OCI-LY3 (cell line): ENCODE measurements around the gene DBF4B.

Source experiments
- H2AFZ ChIP-seq: fragments of 200-600, 300-600 bp; shearing (Covaris generic); 2 replicates; pipeline ENCODE4 v1.6.0; 2014; ENCODE audit warnings: antibody characterized with exemption, low read depth, low read length
- H3K27ac ChIP-seq: fragments of 200-600, 300-600 bp; sonication (generic); 2 replicates; pipeline ENCODE4 v1.5.1; 2014; ENCODE audit warnings: mild to moderate bottlenecking, low read length, moderate library complexity, mixed read lengths
- H3K27me3 ChIP-seq: fragments of 200-600, 300-600 bp; sonication (generic); 2 replicates; pipeline ENCODE4 v1.6.1; 2014; ENCODE audit warnings: low read depth, low read length, mixed read lengths
- H3K36me3 ChIP-seq: fragments of 200-600, 300-600 bp; sonication (generic); replicated peaks from 2 replicates; pipeline ENCODE3; 2014; ENCODE audit warnings: low read depth, low read length, mixed read lengths
- H3K4me1 ChIP-seq: fragments of 300-600, 200-600 bp; sonication (generic); 2 replicates; pipeline ENCODE4 v1.6.1; 2014; ENCODE audit warnings: low read length, mixed read lengths
- H3K4me2 ChIP-seq: fragments of 200-600, 300-600 bp; sonication (generic); 2 replicates; pipeline ENCODE4 v1.6.1; 2014; ENCODE audit warnings: low read length, mixed read lengths
- H3K4me3 ChIP-seq: fragments of 300-600, 200-600 bp; sonication (generic); 2 replicates; pipeline ENCODE4 v1.5.1; 2014; ENCODE audit warnings: antibody characterized with exemption, mild to moderate bottlenecking, low read length, moderate library complexity
- H3K79me2 ChIP-seq: fragments of 300-600, 200-600 bp; shearing (Covaris generic); 2 replicates; pipeline ENCODE4 v1.6.1; 2014; ENCODE audit warnings: mild to moderate bottlenecking, low read length, mixed read lengths
- H3K9ac ChIP-seq: fragments of 300-600, 200-600 bp; shearing (Covaris generic); 2 replicates; pipeline ENCODE4 v1.6.0; 2014; ENCODE audit warnings: mild to moderate bottlenecking, low read length, moderate library complexity
- H3K9me3 ChIP-seq: fragments of 200-600, 300-600 bp; shearing (Covaris generic); 2 replicates; pipeline ENCODE4 v1.6.1; 2014; ENCODE audit warnings: low read length, mixed read lengths; ENCODE audit not compliant: insufficient read depth
- H4K20me1 ChIP-seq: fragments of 200-600, 300-600 bp; sonication (generic); 2 replicates; pipeline ENCODE4 v1.6.1; 2016; ENCODE audit warnings: low read length, mixed read lengths; ENCODE audit not compliant: insufficient read depth
- EZH2phosphoT487 ChIP-seq: fragments of 200-600 bp; shearing (Covaris generic); IDR thresholded peaks from 2 replicates; pipeline ENCODE4 v1.6.1; 2018; ENCODE audit warnings: antibody characterized with exemption, mixed run types, low read depth
- TF ChIP-seq, protein P1 (sequence below): fragments of 200-600, 300-600 bp; sonication (generic); IDR thresholded peaks from 2 replicates; pipeline ENCODE4 v1.5.1; 2014; ENCODE audit warnings: antibody characterized with exemption, low read length, low read depth

Gene DBF4B

GRCh38 chr17:44749980-44750318 is 41.5 kb downstream of the DBF4B start:
- Histone ChIP-seq H3K9ac (no peak overlapping the region), H3K4me2 (no peak overlapping the region), H3K4me3 (no peak overlapping the region), H3K36me3 (peaks cover 5% of the 10 kb centered on the region), H3K27me3 (no peaks in the 10 kb centered on the region), H4K20me1 (no peaks in the 10 kb centered on the region), H3K27ac (no peak overlapping the region), H3K9me3 (no peaks in the 10 kb centered on the region), H2AFZ (no peak overlapping the region), H3K4me1 (0 out of 2 replicates have a peak, but pooled peaks cover 3% of the 10 kb centered on the region), H3K79me2 (no peaks in the 10 kb centered on the region)
- TF ChIP-seq, protein P1, sequence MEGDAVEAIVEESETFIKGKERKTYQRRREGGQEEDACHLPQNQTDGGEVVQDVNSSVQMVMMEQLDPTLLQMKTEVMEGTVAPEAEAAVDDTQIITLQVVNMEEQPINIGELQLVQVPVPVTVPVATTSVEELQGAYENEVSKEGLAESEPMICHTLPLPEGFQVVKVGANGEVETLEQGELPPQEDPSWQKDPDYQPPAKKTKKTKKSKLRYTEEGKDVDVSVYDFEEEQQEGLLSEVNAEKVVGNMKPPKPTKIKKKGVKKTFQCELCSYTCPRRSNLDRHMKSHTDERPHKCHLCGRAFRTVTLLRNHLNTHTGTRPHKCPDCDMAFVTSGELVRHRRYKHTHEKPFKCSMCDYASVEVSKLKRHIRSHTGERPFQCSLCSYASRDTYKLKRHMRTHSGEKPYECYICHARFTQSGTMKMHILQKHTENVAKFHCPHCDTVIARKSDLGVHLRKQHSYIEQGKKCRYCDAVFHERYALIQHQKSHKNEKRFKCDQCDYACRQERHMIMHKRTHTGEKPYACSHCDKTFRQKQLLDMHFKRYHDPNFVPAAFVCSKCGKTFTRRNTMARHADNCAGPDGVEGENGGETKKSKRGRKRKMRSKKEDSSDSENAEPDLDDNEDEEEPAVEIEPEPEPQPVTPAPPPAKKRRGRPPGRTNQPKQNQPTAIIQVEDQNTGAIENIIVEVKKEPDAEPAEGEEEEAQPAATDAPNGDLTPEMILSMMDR: no peak
- no peak for TF ChIP-seq EZH2phosphoT487

- H3K27me3 ChIP-seq: no peaks in the 10 kb centered on the region
- H3K9ac ChIP-seq: no peak overlapping the region
- H3K36me3 ChIP-seq: peaks cover 5% of the 10 kb centered on the region
- no peaks in the 10 kb centered on the region for H4K20me1 ChIP-seq
- no peaks in the 10 kb centered on the region for H3K9me3 ChIP-seq
- H3K4me2 ChIP-seq: no peak overlapping the region
- H2AFZ ChIP-seq: no peak overlapping the region
- TF ChIP-seq, protein P1: no peak
- TF ChIP-seq EZH2phosphoT487: no peak
- no peaks in the 10 kb centered on the region for H3K4me1 ChIP-seq
- H3K79me2 ChIP-seq: no peaks in the 10 kb centered on the region
- no peak overlapping the region for H3K4me3 ChIP-seq
- no peak overlapping the region for H3K27ac ChIP-seq
These were observed 42.9 kb downstream of the DBF4B start for GRCh38 chr17:44751331-44751730.

GRCh38 chr17:44751806-44752205 is 43.3 kb downstream of the DBF4B start:
- Histone ChIP-seq H3K9ac (no peak overlapping the region), H3K4me1 (no peaks in the 10 kb centered on the region), H3K9me3 (no peaks in the 10 kb centered on the region), H3K4me3 (no peak overlapping the region), H3K4me2 (no peak overlapping the region), H2AFZ (no peak overlapping the region), H3K27ac (no peak overlapping the region), H3K27me3 (no peaks in the 10 kb centered on the region), H3K79me2 (no peaks in the 10 kb centered on the region), H4K20me1 (no peaks in the 10 kb centered on the region), H3K36me3 (peaks cover 5% of the 10 kb centered on the region)
- TF ChIP-seq EZH2phosphoT487: no peak
- TF ChIP-seq, protein P1: no peak

- Histone ChIP-seq H3K79me2 (no peaks in the 10 kb centered on the region), H3K9ac (no peak overlapping the region), H3K9me3 (no peaks in the 10 kb centered on the region), H3K4me2 (no peak overlapping the region), H3K4me3 (no peak overlapping the region), H4K20me1 (no peaks in the 10 kb centered on the region), H2AFZ (no peak overlapping the region), H3K4me1 (no peaks in the 10 kb centered on the region), H3K27me3 (no peaks in the 10 kb centered on the region), H3K36me3 (no peaks in the 10 kb centered on the region), H3K27ac (no peak overlapping the region)
- TF ChIP-seq EZH2phosphoT487: no peak
- TF ChIP-seq, protein P1: no peak
These were observed 44.7 kb downstream of the DBF4B start for GRCh38 chr17:44752953-44753861.
